Sigmoid colon (tissue), 4 donors: Measurements from ENCODE around the gene ADAMTS10.

Experiments
- CTCF ChIP-seq, 4 experiments: fragments of 450-650 bp in 3 of 4; fragments of 200-600 bp in 1 of 4; IDR thresholded peaks; one replicate each; pipeline ENCODE4 v1.5.1; 2016 to 2019; ENCODE audit warnings: antibody characterized with exemption in 4 of 4, mild to moderate bottlenecking in 3 of 4, moderate library complexity in 2 of 4
- EP300 ChIP-seq, 4 donors: sonication (generic); formaldehyde crosslinking; IDR thresholded peaks; one replicate each; pipeline ENCODE4 v1.6.1; 2017; ENCODE audit warnings: antibody characterized with exemption in 4 of 4
- POLR2A ChIP-seq, 2 donors: fragments of 450-650 bp; IDR thresholded peaks; one replicate each; pipeline ENCODE4 v1.6.1; 2016; ENCODE audit warnings: antibody characterized with exemption in 2 of 2, mild to moderate bottlenecking in 2 of 2, moderate library complexity in 2 of 2

GRCh38 chr19:8659905-8660304 is 49.4 kb upstream of the ADAMTS10 start:
- TF ChIP-seq POLR2A (IDR thresholded peaks at IDR 0.05), result no peak
- TF ChIP-seq CTCF (IDR thresholded peaks at IDR 0.05), result no peak
- TF ChIP-seq EP300 (IDR thresholded peaks at IDR 0.05), result no peak
